GM21528 (cell line): ENCODE measurements around the gene SRRM1.
"Not testable (repeated sequence)": the region's sequence is repeated elsewhere in the genome, so short reads cannot be mapped to it uniquely, and the experiment has no call there.

Experiments used
- ATAC-seq: cut with Tn5 transposase; IDR thresholded peaks from one replicate; pipeline ENCODE4 v1.9.1; 2021; ENCODE audit warnings: mild to moderate bottlenecking, moderate library complexity; ENCODE audit not compliant: unreplicated experiment, low FRiP score

Gene SRRM1

GRCh38 chr1:24713736-24714135, 70.6 kb downstream of the SRRM1 start:
- no peak for ATAC-seq

GRCh38 chr1:24714859-24715520, 71.9 kb downstream of the SRRM1 start:
- ATAC-seq, result no peak

GRCh38 chr1:24715658-24716057, 72.6 kb downstream of the SRRM1 start:
- ATAC-seq, result no peak

- no peak for ATAC-seq
Measured at GRCh38 chr1:24717887-24718650, 75.0 kb downstream of the SRRM1 start.

GRCh38 chr1:24720152-24720551, 77.0 kb downstream of the SRRM1 start:
- ATAC-seq, result no peak

GRCh38 chr1:24721533-24721932, 78.4 kb downstream of the SRRM1 start:
- no peak for ATAC-seq

- not testable (repeated sequence) for ATAC-seq
Measured at GRCh38 chr1:24722073-24723035, 79.3 kb downstream of the SRRM1 start.
